GM19193 (cell line): ENCODE measurements around the gene DHX9.

Experiments used
- POLR2A ChIP-seq: IDR thresholded peaks from 4 replicates; pipeline ENCODE4 v1.6.1; 2011; ENCODE audit not compliant: insufficient read depth, insufficient read length; ENCODE audit errors: extremely low read depth

DHX9 gene

DNA sequence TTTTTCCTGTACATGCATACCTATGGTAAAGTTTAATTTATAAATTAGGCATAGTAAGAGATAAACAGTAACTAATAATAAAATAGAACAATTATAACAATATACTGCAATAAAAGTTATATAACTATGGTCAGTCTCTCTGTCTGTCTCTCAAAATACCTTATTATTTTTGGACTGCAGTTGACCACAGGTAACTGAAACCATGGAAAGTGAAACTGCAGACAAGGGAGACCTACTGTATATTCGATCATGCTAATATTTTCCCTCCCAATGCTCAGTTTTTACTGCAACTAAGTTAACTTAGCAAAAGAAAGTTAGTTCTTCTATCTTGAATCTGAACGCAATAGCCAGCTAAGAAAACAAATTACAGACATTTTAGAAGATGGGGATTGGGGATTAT is 12.3 kb upstream of the DHX9 start:
- TF ChIP-seq POLR2A: no peak

DNA sequence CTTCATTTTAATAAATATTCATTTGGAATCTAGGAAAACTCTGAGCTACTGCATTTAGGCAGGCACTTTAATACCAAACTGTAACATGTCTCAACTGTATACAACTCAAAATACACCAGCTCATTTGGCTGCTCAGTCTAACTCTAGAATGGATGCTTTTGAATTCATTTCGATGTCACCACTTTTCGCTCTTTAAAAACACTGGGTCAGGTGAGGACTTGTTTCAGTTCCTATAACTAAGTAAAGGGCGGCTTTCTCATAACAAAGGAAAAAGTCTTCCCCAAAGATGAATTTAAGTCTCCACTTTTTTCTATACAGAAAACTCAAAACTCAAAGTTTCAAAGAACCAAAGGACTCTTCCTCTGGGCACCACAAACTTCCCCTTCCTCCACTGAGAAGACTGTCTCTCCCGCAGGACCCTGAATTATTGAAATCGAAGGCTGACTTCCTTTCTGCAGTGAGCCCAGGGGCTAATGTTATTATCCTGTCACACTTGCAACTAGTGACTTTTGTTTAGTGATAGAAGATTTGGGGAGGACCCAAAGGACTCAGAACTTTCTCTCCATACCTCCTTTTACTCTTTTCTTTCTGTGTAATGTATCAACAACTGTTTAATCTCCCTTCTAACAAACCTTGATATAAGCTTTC is 9.7 kb upstream of the DHX9 start:
- no peak for TF ChIP-seq POLR2A

DNA sequence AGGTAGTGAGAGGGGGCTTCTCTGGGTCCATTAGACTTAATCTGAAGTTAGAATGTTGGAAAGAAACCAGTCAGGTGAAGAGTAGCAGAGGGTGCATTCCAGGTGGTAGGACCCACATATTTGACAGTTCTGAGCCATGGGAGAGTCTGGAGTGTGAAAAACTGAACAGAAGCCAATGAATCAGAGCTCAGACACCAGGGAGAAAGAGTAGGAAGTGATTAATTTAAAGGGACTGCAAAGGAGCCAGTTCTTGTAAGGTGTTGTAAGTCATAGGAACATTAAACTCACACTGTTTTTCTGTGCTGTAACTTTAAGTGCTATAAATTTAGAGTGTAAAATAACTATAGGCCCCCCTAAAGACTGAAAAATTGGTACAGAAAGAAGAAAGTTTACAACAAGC is 5.9 kb upstream of the DHX9 start:
- TF ChIP-seq POLR2A: no peak

DNA sequence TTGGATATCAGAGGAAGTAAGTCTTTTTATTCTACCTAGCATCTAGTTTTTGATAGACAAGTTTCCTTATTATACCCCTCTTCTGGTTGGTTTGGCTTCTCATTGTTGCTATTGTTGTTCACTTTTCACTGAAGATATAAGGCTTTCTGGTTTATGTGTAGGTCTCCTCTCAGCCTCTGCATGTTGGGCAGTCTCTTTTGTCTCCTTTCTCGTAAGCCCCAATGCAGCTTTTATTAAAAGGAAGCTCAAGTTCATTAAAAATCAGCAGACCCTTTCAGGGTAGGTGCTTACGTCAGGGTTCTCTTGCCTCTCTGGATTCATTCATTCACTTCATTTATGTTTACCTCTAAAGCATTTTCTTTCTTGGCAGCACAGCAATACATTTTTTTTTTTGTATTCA is 4.8 kb upstream of the DHX9 start:
- no peak for TF ChIP-seq POLR2A

DNA sequence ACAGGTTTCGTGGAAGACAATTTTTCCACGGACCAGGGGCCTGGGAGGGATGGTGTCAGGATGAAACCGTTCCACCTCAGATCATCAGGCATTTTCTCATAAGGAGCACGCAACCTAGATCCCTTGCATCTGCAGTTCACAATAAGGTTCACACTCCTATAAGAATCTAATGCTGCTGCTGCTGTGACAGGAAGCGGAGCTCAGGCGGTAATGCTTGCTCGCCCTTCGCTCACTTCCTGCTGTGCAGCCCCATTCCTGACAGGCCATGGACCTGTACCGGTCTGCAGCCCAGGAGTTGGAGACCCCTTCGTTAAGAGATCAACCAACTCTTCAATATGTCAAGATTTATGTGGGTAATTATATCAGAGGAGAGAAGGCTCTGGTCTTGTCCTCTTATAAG is 3.3 kb upstream of the DHX9 start:
- no peak for TF ChIP-seq POLR2A

DNA sequence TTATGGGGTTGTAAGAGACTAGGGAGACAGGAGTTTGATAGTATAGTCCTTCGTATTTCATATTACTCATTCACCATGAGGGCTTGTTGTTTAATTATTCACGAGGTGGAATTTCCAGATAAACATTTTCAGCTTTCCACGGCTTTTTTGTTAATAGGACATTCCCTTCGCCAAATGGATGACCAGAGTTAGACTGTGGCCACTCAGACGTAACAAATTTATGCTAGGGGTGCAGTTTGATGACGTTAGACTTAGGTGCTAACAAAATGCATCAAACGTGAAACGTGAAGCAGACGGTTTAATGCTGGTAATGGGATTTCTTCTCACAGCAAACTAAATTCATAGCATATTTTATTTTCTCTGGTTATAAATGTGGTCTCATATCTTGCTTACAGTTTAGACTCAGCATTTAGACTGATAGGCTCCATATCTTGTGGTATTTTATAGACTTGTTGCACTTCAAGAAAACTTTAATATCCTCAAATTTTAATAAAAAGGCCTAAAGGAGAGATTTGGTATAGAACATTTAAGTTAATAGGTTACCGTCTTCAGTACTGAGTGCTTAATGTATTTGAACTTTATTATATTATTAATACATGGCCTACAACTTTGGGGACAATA is 2.3 kb downstream of the DHX9 start:
- TF ChIP-seq POLR2A: no peak

DNA sequence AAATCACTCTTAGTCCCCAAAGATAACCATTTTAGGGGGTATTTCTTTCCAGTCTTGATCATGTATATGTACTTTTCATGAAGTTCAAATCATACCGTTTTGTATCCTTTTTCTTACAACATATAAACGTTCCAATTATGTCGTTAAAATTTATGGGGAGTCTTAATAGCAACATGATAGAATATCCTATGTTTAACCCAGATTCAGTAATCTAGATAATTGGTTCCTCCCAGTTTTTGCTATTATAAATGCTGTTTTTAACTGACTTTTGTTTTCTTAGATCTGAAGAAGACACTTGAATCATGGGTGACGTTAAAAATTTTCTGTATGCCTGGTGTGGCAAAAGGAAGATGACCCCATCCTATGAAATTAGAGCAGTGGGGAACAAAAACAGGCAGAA is 3.1 kb downstream of the DHX9 start:
- no peak for TF ChIP-seq POLR2A

DNA sequence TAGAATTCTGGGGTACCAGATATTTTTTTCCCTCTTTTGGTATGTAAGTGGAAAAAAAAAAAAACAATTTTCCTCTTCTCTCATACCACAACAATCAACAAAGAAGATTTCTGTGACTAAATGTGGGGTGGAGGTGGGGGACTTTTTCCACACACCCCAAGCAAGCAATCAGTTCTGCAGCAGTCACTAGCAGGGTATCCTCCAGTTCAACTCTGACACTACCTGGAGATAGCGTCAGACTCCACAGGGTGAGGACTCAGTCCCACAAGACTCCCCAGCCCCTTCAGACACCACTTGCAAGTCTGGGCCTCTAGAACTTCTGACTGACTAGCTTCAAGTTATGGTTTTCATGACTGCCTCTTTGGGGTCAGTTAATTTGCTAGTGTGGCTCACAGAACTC is 6.2 kb downstream of the DHX9 start:
- no peak for TF ChIP-seq POLR2A

DNA sequence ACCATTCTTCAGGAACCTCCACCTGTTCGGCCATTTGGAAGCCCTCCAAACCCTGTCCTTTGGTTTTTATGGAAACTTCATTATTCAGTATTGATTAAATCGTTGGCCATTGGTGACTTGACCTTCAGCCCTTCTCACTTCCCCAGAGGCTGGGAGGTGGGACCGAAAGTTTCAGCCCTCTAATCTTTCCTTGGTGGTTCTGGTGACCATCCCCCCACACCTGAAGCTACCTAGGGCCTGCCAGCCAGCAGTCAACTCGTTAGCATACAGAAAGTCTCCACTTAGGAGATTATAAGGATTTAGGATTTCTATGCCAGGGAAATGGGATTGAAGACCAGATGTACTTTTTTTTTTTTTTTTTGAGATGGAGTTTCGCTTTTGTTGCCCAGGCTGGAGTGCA is 6.7 kb downstream of the DHX9 start:
- TF ChIP-seq POLR2A: no peak

DNA sequence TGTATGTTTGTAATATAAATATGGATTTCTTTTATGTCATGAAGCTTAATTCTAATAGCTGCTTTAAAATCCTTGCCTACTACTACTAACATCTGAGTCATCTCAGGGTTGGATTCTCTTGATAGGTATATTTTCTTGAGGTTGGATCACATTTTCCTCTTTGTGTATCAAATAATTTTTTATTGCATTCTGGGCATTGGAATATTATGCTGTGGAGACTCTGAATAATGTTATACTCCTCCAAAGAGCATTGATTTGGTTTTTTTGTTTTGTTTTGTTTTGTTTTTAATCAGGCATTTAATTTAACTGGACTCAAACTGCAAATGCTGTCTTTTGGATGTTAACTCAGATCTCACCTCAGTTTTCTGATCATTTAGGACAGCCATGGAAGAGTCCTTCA is 8.0 kb downstream of the DHX9 start:
- TF ChIP-seq POLR2A: no peak

DNA sequence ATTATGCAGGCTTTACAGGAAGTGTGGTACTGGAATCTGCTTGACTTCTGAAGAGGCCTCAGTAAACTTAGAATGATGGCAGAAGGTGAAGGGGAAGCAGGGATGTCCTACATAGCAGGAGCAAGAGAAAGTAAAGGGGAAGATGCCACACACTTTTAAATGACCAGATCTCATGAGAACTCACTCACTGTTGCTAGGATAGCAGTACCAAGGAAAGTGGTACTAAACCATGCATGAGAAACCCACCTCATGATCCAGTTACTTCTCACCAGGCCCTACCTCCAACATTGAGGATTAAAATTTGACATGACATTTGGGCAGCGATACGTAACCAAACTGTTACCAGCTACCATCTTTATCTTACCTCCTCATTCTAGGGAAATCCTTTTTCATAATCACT is 9.6 kb downstream of the DHX9 start:
- no peak for TF ChIP-seq POLR2A

DNA sequence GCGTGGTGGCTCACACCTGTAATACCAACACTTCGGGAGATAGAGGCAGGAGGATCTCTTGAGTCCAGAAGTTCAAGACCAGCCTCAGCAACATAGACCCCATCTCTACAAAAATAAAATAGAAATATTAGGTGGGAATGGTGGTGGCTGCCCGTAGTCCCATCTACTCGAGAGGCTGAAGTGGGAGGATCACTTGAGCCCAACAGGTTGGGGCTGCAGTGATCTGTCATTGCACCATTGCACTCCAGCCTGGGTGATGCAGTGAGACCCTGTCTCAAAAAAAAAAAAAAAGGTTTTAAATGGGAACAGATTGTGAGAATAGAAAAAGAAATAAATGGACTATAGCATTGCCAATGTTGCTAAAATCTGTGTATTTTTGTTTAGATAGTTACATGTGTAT is 11.2 kb downstream of the DHX9 start:
- TF ChIP-seq POLR2A: no peak

DNA sequence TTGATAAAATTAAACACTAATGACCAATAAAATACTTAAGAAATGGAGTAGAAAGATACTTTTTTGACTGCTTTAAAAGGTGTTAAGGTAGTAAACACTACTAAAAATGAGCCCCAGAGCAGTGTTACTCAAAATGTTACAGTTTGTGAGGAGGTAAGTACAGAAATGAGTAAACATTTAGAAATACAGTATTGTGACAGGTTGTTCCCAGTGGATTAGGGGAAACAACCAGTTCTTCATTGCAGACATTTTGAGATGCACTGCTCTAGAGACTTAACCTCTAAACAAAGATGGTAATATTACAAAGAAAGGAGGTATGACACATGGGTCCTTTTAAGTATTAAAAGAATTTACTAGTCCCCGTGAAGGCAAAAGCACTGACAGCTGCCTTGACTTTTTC is 12.7 kb downstream of the DHX9 start:
- TF ChIP-seq POLR2A: no peak

DNA sequence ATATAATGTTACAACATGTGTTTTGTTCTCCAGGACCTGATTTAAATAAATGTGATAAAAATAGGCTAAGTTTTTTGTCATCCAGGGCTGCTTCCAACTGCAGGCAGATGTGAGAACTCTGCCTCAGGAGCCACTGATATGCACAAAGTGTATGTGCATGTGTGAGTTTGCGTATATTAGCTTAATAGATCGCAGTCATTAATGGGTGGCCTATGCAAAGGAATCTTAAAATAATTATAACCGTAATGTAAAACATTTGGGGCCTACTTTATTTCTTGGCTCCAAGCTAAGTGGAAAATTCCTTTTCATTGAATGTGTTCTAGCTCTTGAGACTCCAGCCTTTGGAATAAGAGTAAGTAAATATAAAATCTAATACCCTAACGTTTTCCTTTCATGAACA is 16.8 kb downstream of the DHX9 start:
- no peak for TF ChIP-seq POLR2A

DNA sequence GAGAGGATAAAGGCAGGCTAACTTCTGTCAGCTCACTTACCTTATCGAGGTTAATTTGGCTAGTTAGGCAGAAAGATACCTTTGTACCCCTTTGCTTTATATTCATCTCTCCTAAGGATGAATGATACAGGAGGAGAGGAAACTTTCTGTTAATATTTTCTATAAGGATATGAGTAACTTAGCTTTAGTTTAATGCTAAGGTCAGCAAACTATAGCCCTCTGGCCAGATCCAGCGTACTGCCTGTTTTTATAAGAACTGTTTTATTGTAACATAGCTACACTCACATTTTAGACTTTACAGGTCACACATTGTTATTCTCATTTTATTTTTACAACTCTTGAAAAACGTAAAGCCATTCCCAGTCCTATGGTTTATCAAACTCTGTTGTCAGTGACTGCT is 18.1 kb downstream of the DHX9 start:
- no peak for TF ChIP-seq POLR2A

DNA sequence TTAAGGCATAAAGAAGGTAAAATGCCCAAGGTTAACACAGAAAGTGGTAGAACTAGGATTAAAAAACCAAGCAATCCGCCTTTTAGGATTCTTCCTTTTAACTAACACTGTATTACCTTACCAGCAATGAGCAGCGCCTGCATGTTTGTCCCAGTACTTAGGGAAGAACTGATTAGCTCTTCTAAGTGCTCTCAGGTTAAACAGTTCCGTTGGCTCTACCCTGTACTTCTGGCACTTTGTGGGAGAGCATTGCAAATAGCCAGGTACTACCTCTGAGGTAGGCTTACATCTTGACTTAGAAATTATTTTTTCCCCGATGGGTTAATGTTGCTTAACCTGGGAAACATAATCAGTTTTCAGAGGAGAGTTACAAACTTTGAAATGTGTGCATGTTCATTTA is 21.5 kb downstream of the DHX9 start:
- TF ChIP-seq POLR2A: no peak

DNA sequence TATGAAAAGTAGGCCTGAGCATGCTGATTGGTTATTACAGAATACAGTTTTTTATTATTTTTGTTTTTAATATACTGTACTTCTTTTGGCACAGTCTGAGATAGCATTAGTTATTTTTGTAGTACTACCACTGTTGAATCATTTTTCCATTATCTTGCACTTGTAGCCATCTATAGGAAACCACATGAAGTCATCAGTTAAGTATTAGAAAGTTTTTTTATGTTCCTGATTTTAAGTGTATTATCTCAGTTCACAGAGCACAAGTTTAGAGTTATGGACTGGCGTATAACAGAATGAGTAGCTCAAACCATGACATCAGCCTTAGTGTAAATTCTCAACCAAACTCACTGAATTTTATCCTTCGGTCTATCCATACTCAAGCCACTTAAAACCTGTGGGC is 22.8 kb downstream of the DHX9 start:
- TF ChIP-seq POLR2A: no peak
